ENCODE measurements around the gene KIF2C. TPM values are rescaled to one million over a fixed set of nuclear protein-coding genes. Genes with fewer than 3 reads are reported as not detected.

Gene KIF2C
- polyA plus RNA-seq, 1 donor from 2014 or later, result 1.5 TPM

DNA sequence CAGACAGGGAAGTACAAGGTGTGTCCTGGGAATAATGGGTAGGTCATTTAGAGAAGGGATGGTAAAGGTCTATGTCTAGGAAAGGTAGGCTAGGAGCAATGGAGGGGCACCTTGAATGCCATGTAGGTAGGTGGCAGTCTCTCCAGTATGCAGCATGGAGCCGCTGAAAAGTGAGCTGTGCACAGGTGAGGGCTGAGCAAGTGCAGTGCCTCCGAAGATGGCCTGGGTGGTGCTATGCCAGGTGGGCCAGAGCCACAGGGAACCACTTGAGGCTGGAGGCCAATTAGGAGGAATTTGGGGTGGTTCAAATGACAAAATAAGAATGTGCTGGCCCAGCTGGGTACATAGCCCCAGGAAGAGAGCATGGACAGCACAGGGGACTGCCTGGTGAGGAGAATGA, 33.7 kb upstream of the KIF2C start:
- H3K9me2 ChIP-seq (ENCODE audit: insufficient read depth, low read length), result no peaks in the 10 kb centered on the region
- H2AFZ ChIP-seq (ENCODE audit: low read depth, low read length), result no peak overlapping the region
- no peak overlapping the region for H3K27ac ChIP-seq (ENCODE audit: low read length)
- no peaks in the 10 kb centered on the region for H3K79me2 ChIP-seq (replicated peaks; ENCODE audit: insufficient read depth, low read length)
- no peak overlapping the region for H3K4me2 ChIP-seq (ENCODE audit: low read length)
- no peaks in the 10 kb centered on the region for H3K27me3 ChIP-seq (ENCODE audit: insufficient read depth, low read depth, low read length)
- no peak overlapping the region for H3K4me3 ChIP-seq (ENCODE audit: low read length)
- no peaks in the 10 kb centered on the region for H3K9me3 ChIP-seq (ENCODE audit: low read length)
- no peaks in the 10 kb centered on the region for H3F3A ChIP-seq (ENCODE audit: insufficient read depth, low read length, poor library complexity, severe bottlenecking)
- TF ChIP-seq EP300 (conservative IDR thresholded peaks at IDR 0.05; ENCODE audit: poor library complexity, severe bottlenecking), result no peak
- no peak for TF ChIP-seq MXI1 (conservative IDR thresholded peaks at IDR 0.05; ENCODE audit: poor library complexity, severe bottlenecking)
- no peak for TF ChIP-seq RAD21 (conservative IDR thresholded peaks at IDR 0.05)
- TF ChIP-seq, protein P1, sequence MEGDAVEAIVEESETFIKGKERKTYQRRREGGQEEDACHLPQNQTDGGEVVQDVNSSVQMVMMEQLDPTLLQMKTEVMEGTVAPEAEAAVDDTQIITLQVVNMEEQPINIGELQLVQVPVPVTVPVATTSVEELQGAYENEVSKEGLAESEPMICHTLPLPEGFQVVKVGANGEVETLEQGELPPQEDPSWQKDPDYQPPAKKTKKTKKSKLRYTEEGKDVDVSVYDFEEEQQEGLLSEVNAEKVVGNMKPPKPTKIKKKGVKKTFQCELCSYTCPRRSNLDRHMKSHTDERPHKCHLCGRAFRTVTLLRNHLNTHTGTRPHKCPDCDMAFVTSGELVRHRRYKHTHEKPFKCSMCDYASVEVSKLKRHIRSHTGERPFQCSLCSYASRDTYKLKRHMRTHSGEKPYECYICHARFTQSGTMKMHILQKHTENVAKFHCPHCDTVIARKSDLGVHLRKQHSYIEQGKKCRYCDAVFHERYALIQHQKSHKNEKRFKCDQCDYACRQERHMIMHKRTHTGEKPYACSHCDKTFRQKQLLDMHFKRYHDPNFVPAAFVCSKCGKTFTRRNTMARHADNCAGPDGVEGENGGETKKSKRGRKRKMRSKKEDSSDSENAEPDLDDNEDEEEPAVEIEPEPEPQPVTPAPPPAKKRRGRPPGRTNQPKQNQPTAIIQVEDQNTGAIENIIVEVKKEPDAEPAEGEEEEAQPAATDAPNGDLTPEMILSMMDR (IDR thresholded peaks at IDR 0.05; ENCODE audit: poor library complexity, severe bottlenecking), result no peak
- TF ChIP-seq EZH2 (IDR thresholded peaks at IDR 0.05; ENCODE audit: borderline replicate concordance, insufficient read depth, low read length, poor library complexity, severe bottlenecking), result no peak
- no peak for TF ChIP-seq SMC3 (conservative IDR thresholded peaks at IDR 0.05; ENCODE audit: poor library complexity)
- TF ChIP-seq POLR2AphosphoS5 (IDR thresholded peaks at IDR 0.05), result no peak
- no peak for TF ChIP-seq TAF1 (IDR thresholded peaks at IDR 0.05; ENCODE audit: low read depth)
- TF ChIP-seq, protein P2, sequence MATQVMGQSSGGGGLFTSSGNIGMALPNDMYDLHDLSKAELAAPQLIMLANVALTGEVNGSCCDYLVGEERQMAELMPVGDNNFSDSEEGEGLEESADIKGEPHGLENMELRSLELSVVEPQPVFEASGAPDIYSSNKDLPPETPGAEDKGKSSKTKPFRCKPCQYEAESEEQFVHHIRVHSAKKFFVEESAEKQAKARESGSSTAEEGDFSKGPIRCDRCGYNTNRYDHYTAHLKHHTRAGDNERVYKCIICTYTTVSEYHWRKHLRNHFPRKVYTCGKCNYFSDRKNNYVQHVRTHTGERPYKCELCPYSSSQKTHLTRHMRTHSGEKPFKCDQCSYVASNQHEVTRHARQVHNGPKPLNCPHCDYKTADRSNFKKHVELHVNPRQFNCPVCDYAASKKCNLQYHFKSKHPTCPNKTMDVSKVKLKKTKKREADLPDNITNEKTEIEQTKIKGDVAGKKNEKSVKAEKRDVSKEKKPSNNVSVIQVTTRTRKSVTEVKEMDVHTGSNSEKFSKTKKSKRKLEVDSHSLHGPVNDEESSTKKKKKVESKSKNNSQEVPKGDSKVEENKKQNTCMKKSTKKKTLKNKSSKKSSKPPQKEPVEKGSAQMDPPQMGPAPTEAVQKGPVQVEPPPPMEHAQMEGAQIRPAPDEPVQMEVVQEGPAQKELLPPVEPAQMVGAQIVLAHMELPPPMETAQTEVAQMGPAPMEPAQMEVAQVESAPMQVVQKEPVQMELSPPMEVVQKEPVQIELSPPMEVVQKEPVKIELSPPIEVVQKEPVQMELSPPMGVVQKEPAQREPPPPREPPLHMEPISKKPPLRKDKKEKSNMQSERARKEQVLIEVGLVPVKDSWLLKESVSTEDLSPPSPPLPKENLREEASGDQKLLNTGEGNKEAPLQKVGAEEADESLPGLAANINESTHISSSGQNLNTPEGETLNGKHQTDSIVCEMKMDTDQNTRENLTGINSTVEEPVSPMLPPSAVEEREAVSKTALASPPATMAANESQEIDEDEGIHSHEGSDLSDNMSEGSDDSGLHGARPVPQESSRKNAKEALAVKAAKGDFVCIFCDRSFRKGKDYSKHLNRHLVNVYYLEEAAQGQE (IDR thresholded peaks at IDR 0.05; ENCODE audit: borderline replicate concordance), result no peak
- no peak overlapping the region for H3K9ac ChIP-seq (ENCODE audit: low read length)
- H3K36me3 ChIP-seq (ENCODE audit: insufficient read depth, low read length), result no peaks in the 10 kb centered on the region
- no peaks in the 10 kb centered on the region for H4K20me1 ChIP-seq (ENCODE audit: insufficient read depth)

DNA sequence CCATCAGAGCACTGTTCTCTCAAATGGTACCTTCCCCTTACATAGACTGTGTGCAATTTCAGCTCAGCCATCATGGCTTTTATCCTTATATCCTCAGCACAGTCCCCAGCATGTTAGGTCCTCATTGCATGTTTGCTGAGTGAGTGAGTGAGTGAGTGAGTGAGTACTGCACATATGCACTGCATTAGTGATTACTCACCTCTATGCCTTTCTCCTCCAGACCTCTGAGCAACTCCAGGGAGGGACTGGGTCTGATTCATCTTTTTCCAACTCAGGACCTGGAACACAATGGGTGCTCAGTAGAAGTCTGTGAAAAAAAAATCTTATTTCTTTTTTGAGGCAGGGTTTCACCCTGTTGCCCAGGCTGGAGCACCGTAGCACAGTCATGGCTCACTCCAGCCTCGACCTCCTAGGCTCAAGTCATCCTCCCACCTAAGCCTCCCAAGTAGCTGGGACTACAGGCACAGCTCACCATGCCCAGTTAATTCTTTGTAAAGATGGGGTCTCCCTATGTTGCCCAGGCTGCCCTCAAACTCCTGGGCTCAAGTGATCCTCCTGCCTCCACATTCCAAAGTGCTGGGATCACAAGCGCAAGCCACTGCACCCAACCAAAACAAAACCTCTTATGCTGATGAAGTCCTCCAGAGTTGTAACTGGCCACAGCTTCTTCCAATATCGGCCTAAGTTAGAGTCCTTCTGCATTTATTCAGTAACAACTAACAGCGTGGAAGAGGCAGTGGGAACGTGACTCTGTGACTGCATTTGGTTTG, 32.3 kb upstream of the KIF2C start:
- no peak overlapping the region for H3K4me3 ChIP-seq (ENCODE audit: low read length)
- no peak overlapping the region for H3K9ac ChIP-seq (ENCODE audit: low read length)
- no peaks in the 10 kb centered on the region for H3K79me2 ChIP-seq (replicated peaks; ENCODE audit: insufficient read depth, low read length)
- no peaks in the 10 kb centered on the region for H3K36me3 ChIP-seq (ENCODE audit: insufficient read depth, low read length)
- TF ChIP-seq MXI1 (conservative IDR thresholded peaks at IDR 0.05; ENCODE audit: poor library complexity, severe bottlenecking), result no peak
- TF ChIP-seq, protein P2 (IDR thresholded peaks at IDR 0.05; ENCODE audit: borderline replicate concordance), result no peak
- no peak for TF ChIP-seq TAF1 (IDR thresholded peaks at IDR 0.05; ENCODE audit: low read depth)
- no peak for TF ChIP-seq RAD21 (conservative IDR thresholded peaks at IDR 0.05)
- no peak for TF ChIP-seq POLR2AphosphoS5 (IDR thresholded peaks at IDR 0.05)
- TF ChIP-seq EP300 (conservative IDR thresholded peaks at IDR 0.05; ENCODE audit: poor library complexity, severe bottlenecking), result no peak
- TF ChIP-seq, protein P1 (IDR thresholded peaks at IDR 0.05; ENCODE audit: poor library complexity, severe bottlenecking), result no peak
- no peak for TF ChIP-seq SMC3 (conservative IDR thresholded peaks at IDR 0.05; ENCODE audit: poor library complexity)
- TF ChIP-seq EZH2 (IDR thresholded peaks at IDR 0.05; ENCODE audit: borderline replicate concordance, insufficient read depth, low read length, poor library complexity, severe bottlenecking), result no peak
- H3K4me2 ChIP-seq (ENCODE audit: low read length), result no peak overlapping the region
- no peaks in the 10 kb centered on the region for H3K27me3 ChIP-seq (ENCODE audit: insufficient read depth, low read depth, low read length)
- H2AFZ ChIP-seq (ENCODE audit: low read depth, low read length), result no peak overlapping the region
- H3K27ac ChIP-seq (ENCODE audit: low read length), result no peak overlapping the region
- H3K9me3 ChIP-seq (ENCODE audit: low read length), result no peaks in the 10 kb centered on the region
- H3K9me2 ChIP-seq (ENCODE audit: insufficient read depth, low read length), result no peaks in the 10 kb centered on the region
- H4K20me1 ChIP-seq (ENCODE audit: insufficient read depth), result no peaks in the 10 kb centered on the region
- no peaks in the 10 kb centered on the region for H3F3A ChIP-seq (ENCODE audit: insufficient read depth, low read length, poor library complexity, severe bottlenecking)

Data from neural cell (in vitro differentiated cells).